ENCODE data around the gene ZBTB38.

ZBTB38 gene

GRCh38 chr3:141412087-141412935, 44.0 kb downstream of the ZBTB38 start:
- Histone ChIP-seq H3K4me3 (no peak overlapping the region), H3K9me3 (no peaks in the 10 kb centered on the region), H3K27me3 (ENCODE audit: low read depth) (no peaks in the 10 kb centered on the region), H3K4me1 (peaks cover 17% of the 10 kb centered on the region), H3K36me3 (replicated peaks) (no peaks in the 10 kb centered on the region; the same call in 1 of the 2 replicates)
- DNase-seq (ENCODE audit: low spot score in 2 of 2), result peak; percentile 30 to 48
- in situ Hi-C loops (cut with MboI; ENCODE audit: low sequenced_read_pairs), result no loop called here

- no peak overlapping the region for H3K4me3 ChIP-seq
- H3K36me3 ChIP-seq (replicated peaks), result no peaks in the 10 kb centered on the region; the same call in 1 of the 2 replicates
- in situ Hi-C loops (cut with MboI; ENCODE audit: low sequenced_read_pairs), result no loop called here
- DNase-seq (ENCODE audit: low spot score in 2 of 2), result no peak
- H3K4me1 ChIP-seq, result peaks cover 17% of the 10 kb centered on the region
- no peaks in the 10 kb centered on the region for H3K27me3 ChIP-seq (ENCODE audit: low read depth)
- H3K9me3 ChIP-seq, result no peaks in the 10 kb centered on the region
Measured at GRCh38 chr3:141412936-141413354, 44.6 kb downstream of the ZBTB38 start.

GRCh38 chr3:141413391-141413790, 45.1 kb downstream of the ZBTB38 start:
- Histone ChIP-seq H3K36me3 (replicated peaks) (no peaks in the 10 kb centered on the region; the same call in 1 of the 2 replicates), H3K9me3 (no peaks in the 10 kb centered on the region), H3K4me3 (no peak overlapping the region), H3K27me3 (ENCODE audit: low read depth) (no peaks in the 10 kb centered on the region), H3K4me1 (peaks cover 17% of the 10 kb centered on the region)
- DNase-seq (ENCODE audit: low spot score in 2 of 2), result no peak
- in situ Hi-C loops (cut with MboI; ENCODE audit: low sequenced_read_pairs), result no loop called here

GRCh38 chr3:141413801-141414689, 45.7 kb downstream of the ZBTB38 start:
- Histone ChIP-seq H3K4me3 (no peak overlapping the region), H3K36me3 (replicated peaks) (no peaks in the 10 kb centered on the region; the same call in 1 of the 2 replicates), H3K27me3 (ENCODE audit: low read depth) (no peaks in the 10 kb centered on the region), H3K4me1 (peaks cover 17% of the 10 kb centered on the region), H3K9me3 (no peaks in the 10 kb centered on the region)
- no peak for DNase-seq (ENCODE audit: low spot score in 2 of 2)
- in situ Hi-C loops (cut with MboI; ENCODE audit: low sequenced_read_pairs), result no loop called here

DNA sequence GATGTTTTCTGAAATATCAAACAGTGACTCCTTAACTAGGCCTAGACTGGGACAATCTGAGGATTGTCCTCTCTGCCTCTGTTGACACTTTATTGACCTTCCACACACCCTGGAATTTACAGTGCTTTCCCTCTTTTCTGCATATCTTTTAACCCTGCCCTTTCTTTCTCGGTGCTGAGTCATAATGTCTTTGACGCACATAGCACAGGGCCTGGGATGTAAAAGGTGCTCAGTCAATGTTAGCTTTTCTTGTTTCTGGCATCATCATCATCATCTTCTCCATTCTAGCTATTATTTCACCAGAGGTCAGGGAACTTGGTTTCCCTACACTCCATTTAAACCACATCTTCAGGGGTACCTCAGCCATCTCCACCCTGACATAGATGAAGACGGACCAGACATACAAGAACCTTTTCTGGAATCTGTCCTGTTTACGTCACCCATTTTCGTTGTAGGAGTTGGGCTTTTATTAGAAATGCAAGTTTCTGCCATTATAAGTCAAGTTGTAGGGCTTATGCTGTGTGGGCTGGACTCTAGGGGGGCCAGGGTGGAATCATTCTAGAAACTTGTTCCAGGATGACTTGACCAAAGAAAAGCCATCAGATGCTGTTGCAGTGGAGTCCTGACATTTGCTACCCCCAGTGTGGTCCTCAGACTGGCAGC, 46.6 kb downstream of the ZBTB38 start:
- Histone ChIP-seq H3K36me3 (replicated peaks) (no peaks in the 10 kb centered on the region; the same call in 1 of the 2 replicates), H3K4me1 (peaks cover 17% of the 10 kb centered on the region), H3K27me3 (ENCODE audit: low read depth) (no peaks in the 10 kb centered on the region), H3K9me3 (no peaks in the 10 kb centered on the region), H3K4me3 (no peak overlapping the region)
- no peak for DNase-seq (ENCODE audit: low spot score in 2 of 2)
- in situ Hi-C loops (cut with MboI; ENCODE audit: low sequenced_read_pairs), result no loop called here

GRCh38 chr3:141415953-141416352, 47.6 kb downstream of the ZBTB38 start:
- Histone ChIP-seq H3K9me3 (no peaks in the 10 kb centered on the region), H3K36me3 (replicated peaks) (no peaks in the 10 kb centered on the region; the same call in 1 of the 2 replicates), H3K4me1 (peaks cover 14% of the 10 kb centered on the region), H3K4me3 (no peak overlapping the region), H3K27me3 (ENCODE audit: low read depth) (no peaks in the 10 kb centered on the region)
- in situ Hi-C loops (cut with MboI; ENCODE audit: low sequenced_read_pairs), result no loop called here
- DNase-seq (ENCODE audit: low spot score in 2 of 2), result no peak

All from HAP-1 (cell line).